HG03575 (cell line): ENCODE measurements around the gene EXT2.

ENCODE experiments used
- ATAC-seq: cut with Tn5 transposase; IDR thresholded peaks from one replicate; pipeline ENCODE4 v1.9.1; 2021; ENCODE audit not compliant: unreplicated experiment, insufficient number of reproducible peaks, low FRiP score; ENCODE audit errors: extremely low read depth

The EXT2 gene

DNA sequence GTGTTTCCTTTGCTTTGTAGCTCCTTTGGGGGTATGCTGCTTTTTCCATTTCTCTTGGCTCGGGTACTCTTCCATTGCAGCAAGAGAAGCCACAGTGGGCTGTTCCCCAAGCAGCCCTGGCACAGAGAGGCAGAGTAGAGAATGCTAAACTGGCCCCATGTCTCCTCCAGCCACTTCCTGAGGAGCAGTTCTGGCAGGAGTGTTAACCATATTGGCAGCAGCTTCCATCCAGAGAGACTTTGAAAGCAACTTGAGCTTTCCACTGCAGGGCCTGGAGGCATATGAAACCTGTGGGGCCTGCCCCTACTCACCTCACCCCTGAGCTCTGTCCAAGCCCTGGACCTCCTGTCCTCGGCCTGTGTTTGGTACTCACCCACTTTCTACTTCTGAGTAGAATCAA lies 152.6 kb downstream of the EXT2 start:
- ATAC-seq, result no peak

- ATAC-seq, result no peak
Observed at GRCh38 chr11:44250421-44250820, 154.9 kb downstream of the EXT2 start.

- no peak for ATAC-seq
Observed at GRCh38 chr11:44252999-44253602, 157.6 kb downstream of the EXT2 start.

GRCh38 chr11:44255406-44256071 lies 160.1 kb downstream of the EXT2 start:
- ATAC-seq, result no peak

DNA sequence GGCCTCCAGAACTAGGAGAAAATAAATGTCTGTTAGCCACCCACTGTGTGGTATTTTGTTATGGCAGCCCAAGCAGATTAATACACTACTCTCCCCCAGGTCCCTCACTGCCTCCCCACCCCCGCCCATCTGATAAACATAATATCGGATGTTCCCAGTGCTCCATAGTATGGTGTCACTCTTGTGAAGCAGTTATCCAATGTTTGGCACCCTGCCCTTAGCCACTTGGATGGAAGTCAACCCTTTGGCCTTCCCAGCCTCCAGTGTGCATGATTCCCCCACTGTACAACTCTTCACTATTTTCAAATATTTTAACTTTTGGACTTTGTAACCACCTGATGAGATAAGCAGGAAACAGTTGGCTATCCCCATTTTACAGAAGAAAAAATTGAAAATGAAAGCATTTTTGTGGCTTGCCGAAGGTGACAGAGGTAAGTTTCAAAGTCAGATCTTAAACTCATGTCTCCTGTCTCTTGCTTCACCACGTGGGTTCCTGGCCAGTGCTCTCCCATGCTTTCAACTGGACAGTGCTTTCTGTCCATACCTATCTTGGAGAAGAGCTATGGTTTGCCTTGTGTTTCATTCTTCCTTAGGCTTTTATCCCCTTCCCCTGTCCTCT lies 161.3 kb downstream of the EXT2 start:
- ATAC-seq, result no peak

DNA sequence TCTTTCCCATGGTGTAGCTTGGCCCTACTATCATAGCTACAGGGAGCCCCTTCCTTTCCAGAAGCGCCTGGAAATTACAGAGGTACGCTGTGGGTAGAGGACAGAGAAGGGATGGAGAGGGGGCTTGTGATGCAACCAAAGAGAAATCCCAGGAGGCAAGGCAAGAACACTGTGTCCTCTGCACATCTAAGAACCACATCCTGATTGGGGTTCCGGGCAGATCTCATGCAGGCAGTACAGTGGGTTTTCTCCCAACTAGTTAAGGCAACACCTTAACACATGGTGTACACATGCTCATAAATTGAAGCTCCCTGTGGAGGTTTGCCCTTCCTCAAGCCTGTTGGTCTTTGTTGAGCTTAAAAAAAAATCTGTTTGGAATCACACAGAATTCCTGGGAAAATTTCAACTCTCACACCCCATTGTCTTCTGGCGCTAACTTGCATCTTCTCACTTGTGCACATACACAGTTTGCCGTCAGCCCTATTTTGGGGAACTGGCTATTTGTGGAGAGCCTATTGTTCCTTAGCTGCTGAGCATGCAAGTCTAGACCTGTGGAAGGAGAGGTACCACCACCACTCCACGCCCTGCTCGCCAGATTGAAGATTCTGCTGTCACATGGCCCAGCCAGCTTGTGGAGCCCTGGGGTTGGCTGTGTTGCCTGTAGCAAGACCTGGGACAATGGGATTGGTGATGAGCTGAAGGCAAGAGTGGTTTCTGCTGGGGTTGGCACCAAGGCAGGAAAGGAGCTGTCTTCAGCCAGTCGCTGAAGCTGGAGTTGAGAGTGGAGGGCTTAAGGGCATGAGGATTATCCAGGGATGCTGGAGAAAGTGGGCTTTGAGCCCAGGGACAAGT lies 162.1 kb downstream of the EXT2 start:
- no peak for ATAC-seq

DNA sequence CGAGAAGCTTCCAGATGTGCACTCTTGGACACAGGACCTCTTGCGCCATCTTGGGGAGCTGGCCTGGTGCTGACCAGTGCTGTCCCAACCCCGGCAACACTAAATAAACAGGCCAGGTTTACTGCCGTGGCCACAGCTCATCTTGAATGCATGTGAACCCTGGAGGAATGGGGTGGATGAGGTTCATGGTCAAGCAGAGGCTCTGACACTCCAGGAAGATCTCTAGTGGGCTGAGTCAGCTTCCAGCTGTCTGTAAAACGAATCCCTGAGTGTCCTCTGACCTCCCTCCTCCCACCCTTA lies 162.7 kb downstream of the EXT2 start:
- ATAC-seq, result no peak

- ATAC-seq, result no peak
Observed at GRCh38 chr11:44258839-44259420, 163.5 kb downstream of the EXT2 start.

- no peak for ATAC-seq
Observed at GRCh38 chr11:44260081-44260480, 164.6 kb downstream of the EXT2 start.

- ATAC-seq, result no peak
Observed at GRCh38 chr11:44261800-44262591, 166.5 kb downstream of the EXT2 start.

GRCh38 chr11:44263738-44264437 lies 168.4 kb downstream of the EXT2 start:
- ATAC-seq, result no peak

DNA sequence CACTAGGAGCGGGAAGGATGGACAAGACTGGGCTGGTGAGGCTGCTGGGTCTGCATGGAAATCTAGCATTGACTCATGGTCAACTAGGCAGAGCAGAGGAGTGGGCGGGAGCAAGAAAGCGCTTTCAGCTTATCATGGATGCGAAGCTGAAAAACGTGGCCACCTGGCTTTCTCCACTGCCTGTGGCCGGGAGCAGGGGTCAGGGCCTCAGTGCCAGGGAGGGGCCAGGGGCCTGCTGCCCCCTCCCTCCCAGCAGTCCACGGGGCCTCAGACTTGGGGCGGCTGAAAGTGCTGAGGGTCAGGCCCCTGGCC lies 168.9 kb downstream of the EXT2 start:
- ATAC-seq, result no peak

- no peak for ATAC-seq
Observed at GRCh38 chr11:44264761-44265160, 169.3 kb downstream of the EXT2 start.

DNA sequence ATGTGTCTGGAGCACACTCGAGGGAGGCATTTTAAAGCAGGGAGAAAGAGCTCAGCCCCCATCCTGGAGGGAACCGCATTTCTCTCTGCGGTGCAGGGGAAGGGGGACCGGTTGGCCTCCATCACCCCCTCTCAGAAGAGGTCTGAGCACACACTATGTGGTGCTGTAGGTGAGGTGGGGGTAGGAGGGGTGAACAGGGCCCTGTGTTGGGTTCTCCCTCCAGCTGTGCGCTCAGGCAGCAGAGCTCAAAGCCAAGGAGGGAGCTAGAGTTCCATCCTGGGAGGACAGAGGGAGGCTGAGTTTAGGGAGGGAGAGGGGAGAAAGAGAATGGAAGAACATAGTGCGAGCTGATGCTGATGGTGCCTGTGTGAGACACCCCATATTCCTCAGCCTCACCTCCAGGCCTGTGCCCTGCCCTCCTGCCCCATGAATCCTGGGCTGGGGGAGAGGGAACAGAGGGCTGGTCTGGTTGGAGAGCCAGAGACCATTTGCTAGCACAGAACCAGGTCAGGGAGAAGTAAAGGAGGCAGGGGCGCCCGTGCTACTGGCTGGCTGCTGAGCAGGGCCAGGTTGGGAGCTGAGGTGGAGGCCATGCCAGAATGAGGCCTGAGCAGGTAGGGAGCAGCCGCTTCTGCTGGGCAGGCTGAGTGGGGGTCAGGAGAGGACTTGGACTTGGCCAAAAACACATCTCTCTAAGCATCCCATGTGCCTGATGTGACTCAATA lies 170.7 kb downstream of the EXT2 start:
- ATAC-seq, result no peak

DNA sequence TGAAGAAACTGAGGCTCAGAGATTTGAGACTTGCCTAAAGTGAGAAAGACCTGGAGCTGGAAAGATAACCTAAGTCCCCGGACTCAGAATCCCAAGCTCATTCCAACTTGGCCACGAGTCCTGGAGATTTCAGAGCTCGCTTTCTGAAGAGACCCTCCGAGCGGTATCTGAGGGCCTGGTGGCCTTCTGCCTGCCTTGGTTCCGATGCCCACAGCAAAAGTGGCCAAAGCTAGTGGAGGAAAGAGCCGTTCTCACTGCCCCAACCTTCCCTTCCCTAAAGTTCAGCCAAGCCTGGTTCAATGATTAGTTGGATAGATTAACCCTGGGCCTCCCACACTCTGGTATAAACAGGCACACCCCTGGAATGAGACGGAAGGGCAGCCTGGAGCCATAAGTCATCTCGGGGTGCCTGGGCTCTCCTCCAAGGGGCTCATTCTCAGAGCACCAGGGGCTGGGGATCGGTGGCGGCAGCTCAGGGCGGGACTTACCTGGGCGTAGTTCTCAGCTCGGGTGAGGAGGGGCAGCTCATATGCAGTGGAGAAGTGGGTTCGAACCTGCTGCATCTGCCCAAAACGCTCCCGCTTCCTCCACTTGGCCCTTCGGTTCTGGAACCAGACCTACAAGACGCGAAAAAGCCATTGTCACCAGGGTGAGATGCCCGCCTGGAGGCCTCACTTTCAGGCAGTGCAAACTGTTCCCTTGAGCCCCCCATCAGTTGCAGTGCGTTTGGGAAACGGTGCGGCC lies 171.7 kb downstream of the EXT2 start:
- no peak for ATAC-seq

DNA sequence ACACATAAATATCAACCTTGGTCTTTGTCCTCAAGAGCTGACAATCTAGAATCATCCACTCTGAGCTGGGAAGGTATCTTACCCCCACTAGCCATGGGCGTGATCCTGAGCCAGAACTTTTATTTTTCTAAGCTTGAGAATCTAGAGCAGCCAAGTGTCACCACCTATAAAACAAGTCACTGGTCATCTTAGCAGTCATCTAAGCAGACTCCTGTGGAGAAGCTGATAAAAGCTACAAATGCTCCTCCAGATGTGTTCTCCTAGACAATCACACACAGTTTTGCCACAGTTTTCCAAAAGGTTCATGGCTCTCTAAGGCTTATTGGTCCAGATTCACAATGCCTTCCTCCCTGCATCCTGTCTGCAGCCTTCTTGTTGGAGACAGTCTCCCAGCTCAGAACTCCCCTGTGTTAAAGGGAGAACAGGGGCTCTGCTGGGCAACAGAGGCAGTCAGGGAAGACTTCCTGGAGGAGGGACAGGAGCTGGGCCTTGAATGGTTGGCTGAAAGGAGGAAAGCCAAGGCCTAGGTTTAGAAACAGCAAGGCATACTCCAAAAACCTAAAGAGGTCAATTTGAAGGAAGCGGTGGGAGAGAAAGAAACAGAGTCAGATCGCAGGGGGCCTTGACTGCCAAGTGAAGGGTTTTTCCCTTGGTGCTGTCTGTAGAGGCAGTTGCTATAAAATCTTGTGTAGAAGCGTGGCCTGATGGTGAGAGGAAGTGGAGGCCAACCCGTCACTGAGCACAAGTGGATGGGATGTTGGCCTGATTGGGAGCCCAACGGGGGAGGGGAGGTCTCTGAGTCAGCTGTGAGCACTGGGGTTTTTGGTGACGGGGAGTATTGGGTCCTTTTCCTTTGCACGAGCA lies 172.5 kb downstream of the EXT2 start:
- no peak for ATAC-seq
